OCI-LY7 (cell line): ENCODE measurements around the gene HDAC4.

Experiments used
- EZH2phosphoT487 ChIP-seq: fragments of 200-600 bp; sonication (generic); IDR thresholded peaks from 2 replicates; pipeline ENCODE4 v1.6.1; 2018; ENCODE audit warnings: low read depth, borderline replicate concordance, mild to moderate bottlenecking, mixed run types, antibody characterized with exemption, low read length, moderate library complexity, mixed read lengths
- TF ChIP-seq, protein P1 (sequence below): fragments of 200-600 bp; sonication (generic); conservative IDR thresholded peaks from 2 replicates; pipeline ENCODE4 v1.5.1; 2014; ENCODE audit warnings: mild to moderate bottlenecking, antibody characterized with exemption, low read length, moderate library complexity, mixed read lengths

DNA sequence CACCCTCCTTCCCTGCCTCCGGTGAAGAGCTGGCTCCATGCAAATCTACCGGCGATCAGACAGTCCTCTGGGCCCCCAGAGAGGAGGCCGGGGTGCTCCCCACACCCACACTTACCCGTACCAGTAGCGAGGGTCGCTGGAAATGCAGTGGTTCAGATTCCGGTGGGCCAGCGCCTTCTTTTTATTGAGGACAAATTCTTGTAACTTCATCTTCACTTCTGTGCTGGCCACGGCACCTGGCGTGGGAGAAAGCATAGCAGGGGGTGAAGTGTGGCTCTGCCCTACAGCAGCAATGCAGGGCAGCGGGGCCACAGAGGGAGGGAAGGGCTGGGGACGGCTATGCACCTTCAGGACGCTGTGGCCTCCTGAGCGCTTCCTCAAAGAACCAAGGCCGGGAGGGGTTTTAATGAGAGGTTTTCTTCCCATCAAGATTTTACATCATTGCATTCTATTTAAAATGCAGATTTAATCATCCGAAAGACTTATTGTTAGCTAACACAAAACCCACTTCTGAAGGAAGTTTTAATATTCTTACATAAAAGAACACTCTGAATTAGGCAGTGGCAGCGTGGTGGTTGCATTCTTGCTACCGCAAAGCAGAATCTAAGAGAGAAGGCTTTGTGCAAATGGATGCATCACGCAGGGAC is 237.0 kb downstream of the HDAC4 start:
- no peak for TF ChIP-seq EZH2phosphoT487
- TF ChIP-seq, protein P1, sequence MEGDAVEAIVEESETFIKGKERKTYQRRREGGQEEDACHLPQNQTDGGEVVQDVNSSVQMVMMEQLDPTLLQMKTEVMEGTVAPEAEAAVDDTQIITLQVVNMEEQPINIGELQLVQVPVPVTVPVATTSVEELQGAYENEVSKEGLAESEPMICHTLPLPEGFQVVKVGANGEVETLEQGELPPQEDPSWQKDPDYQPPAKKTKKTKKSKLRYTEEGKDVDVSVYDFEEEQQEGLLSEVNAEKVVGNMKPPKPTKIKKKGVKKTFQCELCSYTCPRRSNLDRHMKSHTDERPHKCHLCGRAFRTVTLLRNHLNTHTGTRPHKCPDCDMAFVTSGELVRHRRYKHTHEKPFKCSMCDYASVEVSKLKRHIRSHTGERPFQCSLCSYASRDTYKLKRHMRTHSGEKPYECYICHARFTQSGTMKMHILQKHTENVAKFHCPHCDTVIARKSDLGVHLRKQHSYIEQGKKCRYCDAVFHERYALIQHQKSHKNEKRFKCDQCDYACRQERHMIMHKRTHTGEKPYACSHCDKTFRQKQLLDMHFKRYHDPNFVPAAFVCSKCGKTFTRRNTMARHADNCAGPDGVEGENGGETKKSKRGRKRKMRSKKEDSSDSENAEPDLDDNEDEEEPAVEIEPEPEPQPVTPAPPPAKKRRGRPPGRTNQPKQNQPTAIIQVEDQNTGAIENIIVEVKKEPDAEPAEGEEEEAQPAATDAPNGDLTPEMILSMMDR, result no peak
